GM12865 (cell line): Measurements from ENCODE around the gene PSAPL1.

Experiments
- DNase-seq: peaks from one replicate; pipeline ENCODE4 v3.0.0; 2010; ENCODE audit warnings: low read depth
- H3K4me3 ChIP-seq: 2 replicates; pipeline ENCODE4 v1.5.1; 2011; ENCODE audit warnings: mild to moderate bottlenecking, low read depth, low read length, control low read depth
- CTCF ChIP-seq: IDR thresholded peaks from 2 replicates; pipeline ENCODE4 v1.5.1; 2011; ENCODE audit warnings: low read length, control low read depth, low read depth, inconsistent platforms; ENCODE audit not compliant: insufficient read depth; ENCODE audit errors: missing control alignments

PSAPL1 gene

GRCh38 chr4:7381890-7382633 lies 52.7 kb downstream of the PSAPL1 start:
- no peak for DNase-seq
- no peak overlapping the region for H3K4me3 ChIP-seq
- no peak for TF ChIP-seq CTCF

- DNase-seq, result no peak
- no peak overlapping the region for H3K4me3 ChIP-seq
- no peak for TF ChIP-seq CTCF
Measured at GRCh38 chr4:7381221-7381889, 53.4 kb downstream of the PSAPL1 start.
